ENCODE results near the gene WDPCP.
A peak's percentile ranks its signal among the peaks of the same experiment; 100 is the strongest.
"Not testable (repeated sequence)": the region's sequence is repeated elsewhere in the genome, so short reads cannot be mapped to it uniquely, and the experiment has no call there.

WDPCP gene

GRCh38 chr2:63346411-63346810, 241.9 kb downstream of the WDPCP start:
- DNase-seq, result no peak

- no peak for DNase-seq
These were observed 243.0 kb downstream of the WDPCP start for GRCh38 chr2:63345285-63345633.

GRCh38 chr2:63344575-63345284, 243.5 kb downstream of the WDPCP start:
- DNase-seq, result no peak

- DNase-seq, result no peak
These were observed 244.7 kb downstream of the WDPCP start for GRCh38 chr2:63343397-63344109.

- no peak for DNase-seq
These were observed 247.8 kb downstream of the WDPCP start for GRCh38 chr2:63340443-63340842.

- no peak for DNase-seq
These were observed 253.4 kb downstream of the WDPCP start for GRCh38 chr2:63334910-63335309.

GRCh38 chr2:63326473-63326872, 261.8 kb downstream of the WDPCP start:
- no peak for DNase-seq

- DNase-seq, result not testable (repeated sequence)
These were observed 264.6 kb downstream of the WDPCP start for GRCh38 chr2:63323662-63324061.

- DNase-seq, result not testable (repeated sequence)
These were observed 266.3 kb downstream of the WDPCP start for GRCh38 chr2:63321973-63322372.

GRCh38 chr2:63320669-63321068, 267.6 kb downstream of the WDPCP start:
- no peak for DNase-seq

- no peak for DNase-seq
These were observed 277.7 kb downstream of the WDPCP start for GRCh38 chr2:63310614-63311013.

- no peak for DNase-seq
These were observed 286.8 kb downstream of the WDPCP start for GRCh38 chr2:63301481-63301880.

GRCh38 chr2:63300835-63301234, 287.4 kb downstream of the WDPCP start:
- DNase-seq, result peak; percentile 1 to 6

- no peak for DNase-seq
These were observed 300.3 kb downstream of the WDPCP start for GRCh38 chr2:63287956-63288355.

GRCh38 chr2:63286520-63286919, 301.8 kb downstream of the WDPCP start:
- DNase-seq, result not testable (repeated sequence)

GRCh38 chr2:63283273-63283672, 305.0 kb downstream of the WDPCP start:
- DNase-seq, result no peak

GRCh38 chr2:63272560-63272959, 315.7 kb downstream of the WDPCP start:
- no peak for DNase-seq

- no peak for DNase-seq
These were observed 317.6 kb downstream of the WDPCP start for GRCh38 chr2:63270717-63271116.

- no peak for DNase-seq
These were observed 319.3 kb downstream of the WDPCP start for GRCh38 chr2:63268946-63269345.

- no peak for DNase-seq
These were observed 327.1 kb downstream of the WDPCP start for GRCh38 chr2:63261137-63261621.

GRCh38 chr2:63257473-63257872, 330.8 kb downstream of the WDPCP start:
- DNase-seq, result no peak

GRCh38 chr2:63249161-63249560, 339.1 kb downstream of the WDPCP start:
- no peak for DNase-seq

- DNase-seq, result no peak
These were observed 345.5 kb downstream of the WDPCP start for GRCh38 chr2:63242747-63243146.

GRCh38 chr2:63225964-63226686, 362.2 kb downstream of the WDPCP start:
- no peak for DNase-seq
